ENCODE measurements around the gene TMA7B.

GRCh38 chr22:39943337-39943736 is 16.9 kb upstream of the TMA7B start:
- no peak for TF ChIP-seq POLR2AphosphoS5 (IDR thresholded peaks at IDR 0.05; ENCODE audit: low read depth, low read length)
- TF ChIP-seq TAF1 (IDR thresholded peaks at IDR 0.05; ENCODE audit: borderline replicate concordance, low read depth, low read length) = no peak

Measured in GM12892 (cell line).